H1 (cell line): ENCODE results near the gene DOCK3.

Experiments
- POLR2AphosphoS5 ChIP-seq: IDR thresholded peaks from 2 replicates; pipeline ENCODE4 v1.6.1; 2011; ENCODE audit warnings: low read depth, low read length
- TAF7 ChIP-seq: optimal IDR thresholded peaks from 2 replicates; pipeline ENCODE3; 2011; ENCODE audit warnings: low read depth, mild to moderate bottlenecking, inconsistent platforms, low read length, moderate library complexity, borderline replicate concordance

DNA sequence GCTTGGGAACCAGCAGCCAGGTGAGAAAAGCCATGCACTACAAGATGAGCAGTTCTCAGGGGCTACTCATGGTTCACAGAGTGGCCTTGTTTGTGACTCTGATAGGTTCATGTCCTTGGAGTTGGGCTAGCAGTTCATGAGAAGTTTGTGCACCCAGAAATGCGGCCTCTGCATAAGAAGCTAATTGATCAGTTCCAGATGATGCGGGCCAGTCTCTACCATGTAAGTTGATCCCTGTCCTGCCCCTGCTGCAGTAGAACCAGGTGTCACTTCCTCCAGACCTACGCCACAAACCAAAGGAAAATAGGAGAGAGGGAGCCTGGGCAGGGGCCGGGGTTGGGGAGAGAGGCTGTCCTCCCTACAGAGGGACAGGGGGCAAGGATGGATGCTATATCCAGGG, 683.1 kb downstream of the DOCK3 start:
- TF ChIP-seq POLR2AphosphoS5 (no peak), TAF7 (no peak)
